ENCODE results near the gene SNX6. TPM values are rescaled to one million over a fixed set of nuclear protein-coding genes. Genes with fewer than 3 reads are reported as not detected.

The SNX6 gene
- total RNA-seq, 1 experiment from 2014 or later: 53.9 TPM

- ChIA-PET POLR2A (ENCODE audit: unreplicated experiment) (no interaction called here), CTCF (interaction anchor here (0.6 kb wide), 1 partner anchor 285 kb away, joined by 13 read pairs; no protein-coding TSS in a partner anchor)
- H2AFZ ChIP-seq (ENCODE audit: low read length): no peak overlapping the region
- no peaks in the 10 kb centered on the region for H3K27me3 ChIP-seq (ENCODE audit: low read length)
- intact Hi-C loops (cut with micrococcal nuclease): no loop called here
- no peaks in the 10 kb centered on the region for H3K4me1 ChIP-seq (ENCODE audit: insufficient read depth, low read length)
- ATAC-seq (no peak), DNase-seq (no peak)
- H3K9me2 ChIP-seq (replicated peaks; ENCODE audit: low read length): no peaks in the 10 kb centered on the region
- H3K4me3 ChIP-seq (ENCODE audit: low read length): no peak overlapping the region
- BruUV-seq (replicated peaks): no TSS peak
- no peaks in the 10 kb centered on the region for H3K9me3 ChIP-seq (ENCODE audit: low read length)
- no peaks in the 10 kb centered on the region for H3K79me2 ChIP-seq (ENCODE audit: low read length)
- no peaks in the 10 kb centered on the region for H3F3A ChIP-seq (ENCODE audit: low read length, unreplicated experiment)
- no peaks in the 10 kb centered on the region for H4K20me1 ChIP-seq (ENCODE audit: low read length)
- TF ChIP-seq CTCF (conservative IDR thresholded peaks at IDR 0.05; ENCODE audit: low read depth, low read length) (no peak), EZH2phosphoT487 (IDR thresholded peaks at IDR 0.05; ENCODE audit: borderline replicate concordance, low read length) (no peak), EZH2 (IDR thresholded peaks at IDR 0.05; ENCODE audit: low read length, unreplicated experiment) (no peak)
- H3K27ac ChIP-seq (ENCODE audit: low read length): no peak overlapping the region
- no peak overlapping the region for H3K9ac ChIP-seq (ENCODE audit: low read length)
- H3K4me2 ChIP-seq (ENCODE audit: low read length): no peak overlapping the region
- H3K36me3 ChIP-seq (ENCODE audit: low read depth, low read length): peaks cover 38% of the 10 kb centered on the region
Observed at GRCh38 chr14:34592623-34593022, 37.3 kb downstream of the SNX6 start.

- Histone ChIP-seq H3K9ac (ENCODE audit: low read length) (no peak overlapping the region), H2AFZ (ENCODE audit: low read length) (no peak overlapping the region), H3K27me3 (ENCODE audit: low read length) (no peaks in the 10 kb centered on the region), H3K36me3 (ENCODE audit: low read depth, low read length) (peaks cover 10% of the 10 kb centered on the region), H3K27ac (ENCODE audit: low read length) (no peak overlapping the region), H3F3A (ENCODE audit: low read length, unreplicated experiment) (no peaks in the 10 kb centered on the region), H4K20me1 (ENCODE audit: low read length) (no peaks in the 10 kb centered on the region), H3K9me2 (replicated peaks; ENCODE audit: low read length) (no peaks in the 10 kb centered on the region), H3K4me3 (ENCODE audit: low read length) (no peak overlapping the region), H3K9me3 (ENCODE audit: low read length) (no peaks in the 10 kb centered on the region), H3K79me2 (ENCODE audit: low read length) (no peaks in the 10 kb centered on the region), H3K4me2 (ENCODE audit: low read length) (no peak overlapping the region), H3K4me1 (ENCODE audit: insufficient read depth, low read length) (no peaks in the 10 kb centered on the region)
- no peak for ATAC-seq
- CTCF ChIA-PET: interaction anchor here (0.6 kb wide), 1 partner anchor 139 kb away, joined by 4 read pairs; no protein-coding TSS in a partner anchor
- TF ChIP-seq EZH2 (IDR thresholded peaks at IDR 0.05; ENCODE audit: low read length, unreplicated experiment) (no peak), CTCF (conservative IDR thresholded peaks at IDR 0.05; ENCODE audit: low read depth, low read length) (no peak), EZH2phosphoT487 (IDR thresholded peaks at IDR 0.05; ENCODE audit: borderline replicate concordance, low read length) (no peak)
- BruUV-seq (replicated peaks): no TSS peak
- DNase-seq: no peak
- intact Hi-C loops (cut with micrococcal nuclease): no loop called here
- POLR2A ChIA-PET (ENCODE audit: unreplicated experiment): no interaction called here
Observed at GRCh38 chr14:34583525-34583924, 46.4 kb downstream of the SNX6 start.

- DNase-seq (no peak), ATAC-seq (no peak)
- no peak overlapping the region for H2AFZ ChIP-seq (ENCODE audit: low read length)
- H3K9me3 ChIP-seq (ENCODE audit: low read length): no peaks in the 10 kb centered on the region
- peaks cover 12% of the 10 kb centered on the region for H3K36me3 ChIP-seq (ENCODE audit: low read depth, low read length)
- no peak overlapping the region for H3K4me2 ChIP-seq (ENCODE audit: low read length)
- no peaks in the 10 kb centered on the region for H3K4me1 ChIP-seq (ENCODE audit: insufficient read depth, low read length)
- no TSS peak for BruUV-seq (replicated peaks)
- TF ChIP-seq EZH2 (IDR thresholded peaks at IDR 0.05; ENCODE audit: low read length, unreplicated experiment) (no peak), CTCF (conservative IDR thresholded peaks at IDR 0.05; ENCODE audit: low read depth, low read length) (no peak), EZH2phosphoT487 (IDR thresholded peaks at IDR 0.05; ENCODE audit: borderline replicate concordance, low read length) (no peak)
- no peak overlapping the region for H3K4me3 ChIP-seq (ENCODE audit: low read length)
- no peaks in the 10 kb centered on the region for H3K9me2 ChIP-seq (replicated peaks; ENCODE audit: low read length)
- no peak overlapping the region for H3K9ac ChIP-seq (ENCODE audit: low read length)
- CTCF ChIA-PET: no interaction called here
- H3F3A ChIP-seq (ENCODE audit: low read length, unreplicated experiment): no peaks in the 10 kb centered on the region
- no peak overlapping the region for H3K27ac ChIP-seq (ENCODE audit: low read length)
- H3K27me3 ChIP-seq (ENCODE audit: low read length): no peaks in the 10 kb centered on the region
- POLR2A ChIA-PET (ENCODE audit: unreplicated experiment): no interaction called here
- no peaks in the 10 kb centered on the region for H3K79me2 ChIP-seq (ENCODE audit: low read length)
- intact Hi-C loops (cut with micrococcal nuclease): no loop called here
- no peaks in the 10 kb centered on the region for H4K20me1 ChIP-seq (ENCODE audit: low read length)
Observed at GRCh38 chr14:34582117-34582680, 47.7 kb downstream of the SNX6 start.
